Neural cell (in vitro differentiated cells): ENCODE measurements around the gene TTC13. TPM values are rescaled to one million over a fixed set of nuclear protein-coding genes. Genes with fewer than 3 reads are reported as not detected.

ENCODE experiments used
- H2AFZ ChIP-seq: fragments of 200-600, 300-800 bp; sonication (generic), shearing (Covaris generic); 2 replicates; pipeline ENCODE4 v1.6.0; 2014; ENCODE audit warnings: low read depth, mild to moderate bottlenecking, antibody characterized with exemption, low read length, moderate library complexity
- H3F3A ChIP-seq: fragments of 200-600 bp; shearing (Covaris generic); 2 replicates; pipeline ENCODE4 v1.6.1; 2016; ENCODE audit warnings: mild to moderate bottlenecking, moderate library complexity, mixed read lengths, antibody characterized with exemption, low read length; ENCODE audit not compliant: insufficient read depth, poor library complexity, severe bottlenecking
- H3K27ac ChIP-seq: fragments of 200-600, 300-800 bp; sonication (generic), shearing (Covaris generic); 2 replicates; pipeline ENCODE4 v1.5.1; 2014; ENCODE audit warnings: mild to moderate bottlenecking, low read length, moderate library complexity
- H3K27me3 ChIP-seq: fragments of 300-800, 200-600 bp; sonication (generic), shearing (Covaris generic); 2 replicates; pipeline ENCODE4 v1.6.0; 2014; ENCODE audit warnings: mild to moderate bottlenecking, low read depth, low read length, moderate library complexity; ENCODE audit not compliant: insufficient read depth
- H3K36me3 ChIP-seq: fragments of 300-800, 200-600 bp; sonication (generic), shearing (Covaris generic); 2 replicates; pipeline ENCODE4 v1.5.1; 2014; ENCODE audit warnings: mild to moderate bottlenecking, antibody characterized with exemption, low read length, moderate library complexity; ENCODE audit not compliant: insufficient read depth
- H3K4me2 ChIP-seq: fragments of 300-800, 200-600 bp; sonication (generic), shearing (Covaris generic); 2 replicates; pipeline ENCODE4 v1.6.0; 2014; ENCODE audit warnings: mild to moderate bottlenecking, low read length
- H3K4me3 ChIP-seq: fragments of 300-800, 200-600 bp; sonication (generic), shearing (Covaris generic); 2 replicates; pipeline ENCODE4 v1.5.1; 2014; ENCODE audit warnings: mild to moderate bottlenecking, low read length, moderate library complexity
- H3K79me2 ChIP-seq: fragments of 200-600 bp; shearing (Covaris generic); replicated peaks from 2 replicates; pipeline ENCODE4 v1.6.0; 2014; ENCODE audit warnings: mild to moderate bottlenecking, low read length, moderate library complexity; ENCODE audit not compliant: insufficient read depth
- H3K9ac ChIP-seq: fragments of 300-800, 200-600 bp; sonication (generic), shearing (Covaris generic); 2 replicates; pipeline ENCODE4 v1.6.1; 2016; ENCODE audit warnings: mild to moderate bottlenecking, low read length, mixed read lengths
- H3K9me2 ChIP-seq: fragments of 200-600 bp; shearing (Covaris generic); 2 replicates; pipeline ENCODE4 v1.6.1; 2016; ENCODE audit warnings: mild to moderate bottlenecking, low read length, mixed read lengths; ENCODE audit not compliant: insufficient read depth
- H3K9me3 ChIP-seq: fragments of 200-600, 300-800 bp; sonication (generic), shearing (Covaris generic); 2 replicates; pipeline ENCODE4 v1.6.1; 2016; ENCODE audit warnings: mild to moderate bottlenecking, mixed run types, low read length, moderate library complexity, mixed read lengths
- H4K20me1 ChIP-seq: fragments of 200-600 bp; shearing (Covaris generic); 2 replicates; pipeline ENCODE4 v1.6.1; 2016; ENCODE audit warnings: mild to moderate bottlenecking, mixed run types; ENCODE audit not compliant: insufficient read depth
- EP300 ChIP-seq: fragments of 450-650 bp; conservative IDR thresholded peaks from 2 replicates; pipeline ENCODE4 v1.6.1; 2014; ENCODE audit warnings: antibody characterized with exemption, mild to moderate bottlenecking, moderate library complexity; ENCODE audit not compliant: poor library complexity, severe bottlenecking
- EZH2 ChIP-seq: fragments of 200-600, 300-800 bp; shearing (Covaris generic), sonication (generic); IDR thresholded peaks from 2 replicates; pipeline ENCODE4 v1.6.1; 2014; ENCODE audit warnings: antibody characterized with exemption, low read length, borderline replicate concordance, mild to moderate bottlenecking; ENCODE audit not compliant: insufficient read depth, poor library complexity, severe bottlenecking
- MXI1 ChIP-seq: fragments of 450-650 bp; conservative IDR thresholded peaks from 2 replicates; pipeline ENCODE4 v1.6.1; 2014; ENCODE audit warnings: antibody characterized with exemption, mild to moderate bottlenecking; ENCODE audit not compliant: poor library complexity, severe bottlenecking
- POLR2AphosphoS5 ChIP-seq: IDR thresholded peaks from 2 replicates; pipeline ENCODE4 v1.6.1; 2012
- RAD21 ChIP-seq: fragments of 450-650 bp; conservative IDR thresholded peaks from 2 replicates; pipeline ENCODE4 v1.6.1; 2014; ENCODE audit warnings: antibody characterized with exemption, mild to moderate bottlenecking, moderate library complexity
- SMC3 ChIP-seq: fragments of 450-650 bp; conservative IDR thresholded peaks from 2 replicates; pipeline ENCODE4 v1.6.1; 2014; ENCODE audit warnings: antibody characterized with exemption, mild to moderate bottlenecking, moderate library complexity; ENCODE audit not compliant: poor library complexity
- TAF1 ChIP-seq: IDR thresholded peaks from 2 replicates; pipeline ENCODE4 v1.6.1; 2012; ENCODE audit warnings: low read depth
- polyA plus RNA-seq: library from polyadenylated mRNA; depleted of rRNA; stranded (reverse); fragments of >200 nt; gene quantifications from 2 replicates; pipeline ENCODE4 v1.2.3, GENCODE V29; 2014
- TF ChIP-seq, protein P1 (sequence below): IDR thresholded peaks from 2 replicates; pipeline ENCODE4 v1.6.1; 2012; ENCODE audit warnings: borderline replicate concordance
- TF ChIP-seq, protein P2 (sequence below): fragments of 450-650 bp; IDR thresholded peaks from 2 replicates; pipeline ENCODE4 v1.5.1; 2014; ENCODE audit warnings: antibody characterized with exemption, mild to moderate bottlenecking, moderate library complexity; ENCODE audit not compliant: poor library complexity, severe bottlenecking

TTC13 gene
- polyA plus RNA-seq, 1 donor from 2014 or later = 33.8 TPM

GRCh38 chr1:230986976-230987375 is 8.3 kb upstream of the TTC13 start:
- Histone ChIP-seq H3K36me3 (no peaks in the 10 kb centered on the region), H3K4me3 (no peak overlapping the region), H2AFZ (no peak overlapping the region), H3F3A (no peaks in the 10 kb centered on the region), H3K9me2 (no peaks in the 10 kb centered on the region), H3K79me2 (no peaks in the 10 kb centered on the region), H3K4me2 (no peak overlapping the region), H4K20me1 (no peaks in the 10 kb centered on the region), H3K27ac (no peak overlapping the region), H3K9ac (no peak overlapping the region), H3K9me3 (no peaks in the 10 kb centered on the region), H3K27me3 (no peaks in the 10 kb centered on the region)
- no peak for TF ChIP-seq EP300
- no peak for TF ChIP-seq MXI1
- TF ChIP-seq RAD21 = no peak
- no peak for TF ChIP-seq EZH2
- TF ChIP-seq, protein P1, sequence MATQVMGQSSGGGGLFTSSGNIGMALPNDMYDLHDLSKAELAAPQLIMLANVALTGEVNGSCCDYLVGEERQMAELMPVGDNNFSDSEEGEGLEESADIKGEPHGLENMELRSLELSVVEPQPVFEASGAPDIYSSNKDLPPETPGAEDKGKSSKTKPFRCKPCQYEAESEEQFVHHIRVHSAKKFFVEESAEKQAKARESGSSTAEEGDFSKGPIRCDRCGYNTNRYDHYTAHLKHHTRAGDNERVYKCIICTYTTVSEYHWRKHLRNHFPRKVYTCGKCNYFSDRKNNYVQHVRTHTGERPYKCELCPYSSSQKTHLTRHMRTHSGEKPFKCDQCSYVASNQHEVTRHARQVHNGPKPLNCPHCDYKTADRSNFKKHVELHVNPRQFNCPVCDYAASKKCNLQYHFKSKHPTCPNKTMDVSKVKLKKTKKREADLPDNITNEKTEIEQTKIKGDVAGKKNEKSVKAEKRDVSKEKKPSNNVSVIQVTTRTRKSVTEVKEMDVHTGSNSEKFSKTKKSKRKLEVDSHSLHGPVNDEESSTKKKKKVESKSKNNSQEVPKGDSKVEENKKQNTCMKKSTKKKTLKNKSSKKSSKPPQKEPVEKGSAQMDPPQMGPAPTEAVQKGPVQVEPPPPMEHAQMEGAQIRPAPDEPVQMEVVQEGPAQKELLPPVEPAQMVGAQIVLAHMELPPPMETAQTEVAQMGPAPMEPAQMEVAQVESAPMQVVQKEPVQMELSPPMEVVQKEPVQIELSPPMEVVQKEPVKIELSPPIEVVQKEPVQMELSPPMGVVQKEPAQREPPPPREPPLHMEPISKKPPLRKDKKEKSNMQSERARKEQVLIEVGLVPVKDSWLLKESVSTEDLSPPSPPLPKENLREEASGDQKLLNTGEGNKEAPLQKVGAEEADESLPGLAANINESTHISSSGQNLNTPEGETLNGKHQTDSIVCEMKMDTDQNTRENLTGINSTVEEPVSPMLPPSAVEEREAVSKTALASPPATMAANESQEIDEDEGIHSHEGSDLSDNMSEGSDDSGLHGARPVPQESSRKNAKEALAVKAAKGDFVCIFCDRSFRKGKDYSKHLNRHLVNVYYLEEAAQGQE = no peak
- no peak for TF ChIP-seq SMC3
- no peak for TF ChIP-seq POLR2AphosphoS5
- TF ChIP-seq, protein P2, sequence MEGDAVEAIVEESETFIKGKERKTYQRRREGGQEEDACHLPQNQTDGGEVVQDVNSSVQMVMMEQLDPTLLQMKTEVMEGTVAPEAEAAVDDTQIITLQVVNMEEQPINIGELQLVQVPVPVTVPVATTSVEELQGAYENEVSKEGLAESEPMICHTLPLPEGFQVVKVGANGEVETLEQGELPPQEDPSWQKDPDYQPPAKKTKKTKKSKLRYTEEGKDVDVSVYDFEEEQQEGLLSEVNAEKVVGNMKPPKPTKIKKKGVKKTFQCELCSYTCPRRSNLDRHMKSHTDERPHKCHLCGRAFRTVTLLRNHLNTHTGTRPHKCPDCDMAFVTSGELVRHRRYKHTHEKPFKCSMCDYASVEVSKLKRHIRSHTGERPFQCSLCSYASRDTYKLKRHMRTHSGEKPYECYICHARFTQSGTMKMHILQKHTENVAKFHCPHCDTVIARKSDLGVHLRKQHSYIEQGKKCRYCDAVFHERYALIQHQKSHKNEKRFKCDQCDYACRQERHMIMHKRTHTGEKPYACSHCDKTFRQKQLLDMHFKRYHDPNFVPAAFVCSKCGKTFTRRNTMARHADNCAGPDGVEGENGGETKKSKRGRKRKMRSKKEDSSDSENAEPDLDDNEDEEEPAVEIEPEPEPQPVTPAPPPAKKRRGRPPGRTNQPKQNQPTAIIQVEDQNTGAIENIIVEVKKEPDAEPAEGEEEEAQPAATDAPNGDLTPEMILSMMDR = no peak

GRCh38 chr1:230985711-230986110 is 7.0 kb upstream of the TTC13 start:
- H3K9me3 ChIP-seq = no peaks in the 10 kb centered on the region

More at GRCh38 chr1:230985711-230986110, 7.0 kb upstream of the TTC13 start:
- Histone ChIP-seq H3K9ac (no peak overlapping the region), H3F3A (no peaks in the 10 kb centered on the region), H3K9me2 (no peaks in the 10 kb centered on the region), H3K27ac (no peak overlapping the region), H3K36me3 (no peaks in the 10 kb centered on the region), H3K27me3 (no peaks in the 10 kb centered on the region), H2AFZ (no peak overlapping the region), H3K4me2 (no peak overlapping the region), H4K20me1 (no peaks in the 10 kb centered on the region), H3K79me2 (no peaks in the 10 kb centered on the region), H3K4me3 (no peak overlapping the region)
- TF ChIP-seq POLR2AphosphoS5 = no peak
- no peak for TF ChIP-seq MXI1
- no peak for TF ChIP-seq EP300
- TF ChIP-seq, protein P1 = no peak
- no peak for TF ChIP-seq EZH2
- TF ChIP-seq TAF1 = no peak
- TF ChIP-seq SMC3 = no peak
- TF ChIP-seq, protein P2 = no peak
- no peak for TF ChIP-seq RAD21
